ENCODE data around the gene CD200R1.
A peak's percentile ranks its signal among the peaks of the same experiment; 100 is the strongest.
"Not testable (repeated sequence)": the region's sequence is repeated elsewhere in the genome, so short reads cannot be mapped to it uniquely, and the experiment has no call there.

CD200R1 gene

GRCh38 chr3:112974178-112974517 is 755 bp downstream of the CD200R1 start:
- DNase-seq (ENCODE audit: low read depth), result no peak

GRCh38 chr3:112973325-112974177 is 1.4 kb downstream of the CD200R1 start:
- peak; percentile 52 for DNase-seq (ENCODE audit: low read depth)

- no peak for DNase-seq (ENCODE audit: low read depth)
Measured at GRCh38 chr3:112972158-112972557, 2.7 kb downstream of the CD200R1 start.

GRCh38 chr3:112967828-112968227 is 7.1 kb downstream of the CD200R1 start:
- no peak for DNase-seq (ENCODE audit: low read depth)

GRCh38 chr3:112967425-112967824 is 7.5 kb downstream of the CD200R1 start:
- no peak for DNase-seq (ENCODE audit: low read depth)

- DNase-seq (ENCODE audit: low read depth), result no peak
Measured at GRCh38 chr3:112966633-112967032, 8.3 kb downstream of the CD200R1 start.

GRCh38 chr3:112965656-112966055 is 9.2 kb downstream of the CD200R1 start:
- no peak for DNase-seq (ENCODE audit: low read depth)

- DNase-seq (ENCODE audit: low read depth), result no peak
Measured at GRCh38 chr3:112963683-112964082, 11.2 kb downstream of the CD200R1 start.

GRCh38 chr3:112958811-112959560 is 15.9 kb downstream of the CD200R1 start:
- no peak for DNase-seq (ENCODE audit: low read depth)

GRCh38 chr3:112956351-112956750 is 18.6 kb downstream of the CD200R1 start:
- DNase-seq (ENCODE audit: low read depth), result no peak

GRCh38 chr3:112948346-112948838 is 26.5 kb downstream of the CD200R1 start:
- no peak for DNase-seq (ENCODE audit: low read depth)

GRCh38 chr3:112931736-112932521 is 43.0 kb downstream of the CD200R1 start:
- DNase-seq (ENCODE audit: low read depth), result no peak

GRCh38 chr3:112930771-112931170 is 44.1 kb downstream of the CD200R1 start:
- DNase-seq (ENCODE audit: low read depth), result no peak

GRCh38 chr3:112925969-112926368 is 48.9 kb downstream of the CD200R1 start:
- no peak for DNase-seq (ENCODE audit: low read depth)

GRCh38 chr3:112925560-112925959 is 49.3 kb downstream of the CD200R1 start:
- DNase-seq (ENCODE audit: low read depth), result no peak

- DNase-seq (ENCODE audit: low read depth), result not testable (repeated sequence)
Measured at GRCh38 chr3:112919541-112919940, 55.4 kb downstream of the CD200R1 start.

GRCh38 chr3:112908252-112908651 is 66.7 kb downstream of the CD200R1 start:
- DNase-seq (ENCODE audit: low read depth), result no peak

- DNase-seq (ENCODE audit: low read depth), result no peak
Measured at GRCh38 chr3:112904786-112905185, 70.1 kb downstream of the CD200R1 start.

- no peak for DNase-seq (ENCODE audit: low read depth)
Measured at GRCh38 chr3:112900113-112900512, 74.8 kb downstream of the CD200R1 start.

GRCh38 chr3:112897791-112898190 is 77.1 kb downstream of the CD200R1 start:
- no peak for DNase-seq (ENCODE audit: low read depth)

GRCh38 chr3:112894258-112894657 is 80.6 kb downstream of the CD200R1 start:
- no peak for DNase-seq (ENCODE audit: low read depth)

- DNase-seq (ENCODE audit: low read depth), result no peak
Measured at GRCh38 chr3:112889357-112889756, 85.5 kb downstream of the CD200R1 start.

All from activated T-cell treated with anti-CD3 and anti-CD28 coated beads for 24 hours (primary cell).